HG03565 (cell line): Measurements from ENCODE around the gene CCDC12.

Source experiments
- ATAC-seq: cut with Tn5 transposase; IDR thresholded peaks from one replicate; pipeline ENCODE4 v1.9.1; 2021; ENCODE audit warnings: mild to moderate bottlenecking, moderate library complexity; ENCODE audit not compliant: unreplicated experiment

Gene CCDC12

DNA sequence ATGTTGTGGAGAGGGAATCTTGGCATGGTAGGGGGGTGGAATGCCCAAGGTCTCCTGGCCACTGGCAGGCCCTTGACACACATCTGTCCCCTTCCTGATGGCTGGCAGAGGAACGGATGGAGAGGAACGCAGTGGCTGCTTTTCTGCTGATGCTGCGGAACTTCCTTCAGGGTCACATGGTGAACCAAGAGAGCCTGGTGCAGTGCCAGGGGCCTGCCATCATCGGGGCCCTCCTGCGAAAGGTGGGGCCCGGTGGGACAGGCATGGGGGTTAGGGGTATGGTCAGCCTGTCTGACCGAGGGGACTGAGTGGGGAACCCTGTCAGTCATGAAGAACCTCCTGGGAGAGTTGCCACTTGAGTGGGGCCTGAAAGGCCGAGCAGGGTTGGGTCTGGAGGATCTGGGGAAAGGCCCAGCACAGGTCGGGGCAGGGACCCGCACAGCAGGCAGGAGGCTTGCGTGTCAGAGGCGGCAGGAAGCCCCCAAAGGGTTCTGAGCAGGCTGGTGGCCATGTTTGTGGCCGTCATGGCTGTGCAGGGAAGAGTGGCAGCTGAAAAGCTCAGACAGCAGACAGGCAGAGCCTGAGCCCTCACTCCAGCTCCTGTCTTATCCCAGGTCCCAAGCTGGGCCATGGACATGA is 21.0 kb upstream of the CCDC12 start:
- ATAC-seq: no peak

DNA sequence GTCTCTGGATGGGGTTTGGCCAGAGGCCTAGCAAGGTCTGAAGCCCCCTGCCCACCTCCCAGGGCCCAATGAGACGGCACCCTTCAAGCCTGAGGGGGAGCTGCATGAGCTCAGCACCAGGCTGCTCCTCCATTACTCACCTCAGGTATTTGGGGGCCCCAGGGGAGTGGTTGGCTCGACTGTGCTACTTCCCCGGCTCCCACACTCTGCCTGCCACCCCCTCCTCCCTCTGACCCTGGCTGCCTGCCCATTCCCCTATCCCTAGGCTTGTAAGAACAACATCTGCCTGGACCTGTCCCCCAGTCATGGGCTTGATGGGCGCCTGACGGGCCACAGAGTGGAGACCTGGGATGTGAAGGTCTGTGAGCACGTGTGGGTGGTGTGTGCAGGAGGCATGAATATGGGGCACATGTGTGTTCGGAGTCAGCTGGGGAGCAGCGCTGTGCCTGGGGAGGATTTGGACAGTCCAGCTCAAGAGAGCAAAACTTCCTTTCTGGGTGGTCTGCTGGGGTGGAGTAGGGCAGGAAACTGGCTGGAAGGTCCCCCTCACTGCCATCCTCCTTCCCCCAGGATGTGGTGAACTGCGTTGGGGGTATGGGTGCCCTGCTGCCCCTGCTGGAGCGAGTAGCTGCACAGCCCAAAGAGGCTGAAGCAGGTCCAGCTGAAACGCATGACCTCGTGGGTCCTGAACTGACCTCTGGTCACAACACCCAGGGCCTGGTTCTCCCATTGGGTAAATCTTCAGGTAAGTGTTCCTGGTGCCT is 20.3 kb upstream of the CCDC12 start:
- ATAC-seq: no peak

DNA sequence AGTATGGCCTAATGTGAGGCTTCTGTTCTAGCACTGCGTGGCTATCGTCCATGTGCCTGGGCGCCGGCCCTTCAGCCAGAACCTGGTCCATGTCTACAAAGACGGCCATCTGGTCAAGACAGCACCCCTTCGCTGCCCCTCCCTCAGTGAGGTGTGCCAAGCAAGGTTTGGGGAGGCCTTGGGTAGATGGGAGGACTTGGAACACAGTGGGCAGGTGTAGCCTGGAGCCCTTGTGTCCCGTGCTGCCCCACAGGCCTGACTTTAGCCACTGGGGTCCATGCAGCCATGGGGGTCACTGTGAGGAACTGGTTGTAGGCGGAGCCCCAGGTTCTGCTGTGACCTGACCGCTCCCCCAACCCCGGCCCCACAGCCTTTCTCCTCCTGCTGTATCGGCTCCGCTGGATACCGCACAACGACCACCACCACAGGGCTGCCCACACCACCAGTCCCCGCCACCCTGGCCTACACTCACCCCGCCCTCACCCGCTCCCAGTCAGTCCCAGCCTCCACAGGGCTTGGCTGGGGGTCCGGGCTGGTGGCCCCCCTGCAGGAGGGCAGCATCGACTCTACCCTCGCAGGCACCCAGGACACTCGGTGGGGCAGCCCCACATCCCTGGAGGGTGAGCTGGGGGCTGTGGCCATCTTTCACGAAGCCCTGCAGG is 19.5 kb upstream of the CCDC12 start:
- ATAC-seq: no peak

DNA sequence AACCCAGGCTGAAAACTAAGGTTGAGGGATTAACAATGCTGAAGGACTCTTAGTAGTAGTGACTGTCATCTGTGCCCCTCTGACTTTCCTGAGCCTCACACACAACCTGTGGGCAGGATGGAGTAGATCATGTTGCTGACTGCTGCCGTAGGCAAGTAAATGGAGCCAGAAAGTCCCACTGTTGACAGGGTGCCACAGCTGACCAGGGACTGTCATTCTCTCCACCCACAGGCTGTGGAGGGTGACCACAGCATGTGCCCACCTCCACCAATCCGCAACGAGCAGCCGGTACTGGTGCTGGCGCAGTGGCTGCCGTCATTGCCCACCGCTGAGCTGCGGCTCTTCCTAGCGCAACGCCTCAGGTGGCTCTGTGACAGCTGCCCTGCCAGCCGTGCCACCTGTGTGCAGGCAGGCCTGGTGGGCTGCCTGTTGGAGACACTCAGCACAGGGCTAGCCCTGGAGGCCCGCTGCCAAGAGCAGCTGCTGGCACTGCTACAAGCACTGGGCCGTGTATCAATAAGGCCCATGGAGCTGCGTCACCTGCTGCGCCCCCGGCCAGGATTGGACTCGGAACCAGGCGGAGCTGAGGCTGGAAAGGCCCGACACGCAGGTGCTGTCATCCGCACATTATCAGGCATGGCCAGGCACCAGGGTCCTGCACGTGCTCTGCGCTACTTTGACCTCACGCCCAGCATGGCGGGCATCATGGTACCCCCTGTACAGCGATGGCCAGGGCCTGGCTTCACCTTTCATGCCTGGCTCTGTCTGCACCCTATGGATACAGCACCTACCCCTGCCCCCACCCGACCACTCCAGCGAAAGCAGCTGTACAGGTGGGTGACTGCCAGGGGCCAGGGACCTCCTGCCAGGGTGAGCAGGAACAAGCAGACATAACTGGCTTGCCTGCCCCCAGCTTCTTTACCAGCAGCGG is 18.5 kb upstream of the CCDC12 start:
- ATAC-seq: no peak

DNA sequence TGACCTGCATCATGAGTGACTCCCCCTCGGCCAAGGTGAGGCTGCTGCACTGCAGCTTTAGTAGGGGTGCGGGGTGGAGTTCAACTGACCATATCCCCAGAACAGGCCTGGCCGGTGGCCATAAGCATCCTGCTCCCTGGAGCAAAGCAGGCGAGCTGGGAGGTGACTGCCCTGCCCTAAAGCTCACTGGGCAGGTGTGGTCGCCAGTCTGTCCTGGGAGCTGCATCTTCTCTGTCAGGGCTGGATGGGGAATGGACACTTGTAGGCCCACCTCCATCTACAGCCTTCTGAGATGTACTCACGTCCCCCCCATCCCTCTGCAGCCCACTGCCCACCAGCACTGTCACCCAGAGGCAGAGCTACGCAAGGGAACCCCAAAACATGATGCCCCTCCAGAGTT is 17.4 kb upstream of the CCDC12 start:
- ATAC-seq: no peak

DNA sequence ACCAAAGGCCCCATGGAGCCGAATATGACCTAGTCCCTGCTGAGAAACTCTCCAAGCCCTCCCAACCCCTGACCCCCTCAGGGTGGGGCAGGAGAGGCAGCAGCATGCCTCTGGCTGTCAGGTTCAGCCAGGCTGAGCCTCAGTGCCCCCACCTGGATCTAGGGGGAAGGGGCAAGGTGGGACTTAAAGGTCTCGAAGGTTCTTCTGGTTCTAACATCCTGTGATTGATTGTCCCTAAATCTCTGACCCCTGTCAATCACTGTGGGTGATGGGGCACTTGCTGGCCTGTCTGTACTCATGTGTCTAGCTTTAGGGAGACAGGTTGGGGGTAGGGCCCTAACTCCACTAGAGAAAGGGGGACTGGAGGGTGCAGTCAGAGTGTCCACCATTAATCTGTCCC is 16.7 kb upstream of the CCDC12 start:
- no peak for ATAC-seq

DNA sequence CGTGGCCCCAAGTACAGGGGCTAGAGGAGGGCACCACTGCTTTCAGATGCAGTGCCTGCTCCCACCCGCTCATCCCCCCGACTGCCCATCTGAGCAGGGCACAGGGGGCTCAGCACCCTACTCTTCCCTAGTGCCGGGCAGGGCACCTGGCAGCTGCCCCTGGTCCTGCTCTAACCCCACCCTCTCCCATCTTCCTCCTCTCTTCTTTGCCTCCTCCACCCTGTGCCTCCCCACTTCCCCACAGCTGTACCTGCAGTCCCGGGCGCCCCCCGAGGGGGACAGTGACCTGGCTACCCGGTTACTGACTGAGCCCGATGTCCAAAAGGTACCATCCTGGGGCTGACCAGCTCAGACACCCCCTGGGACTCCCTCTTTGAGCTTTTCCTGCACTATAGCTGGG is 15.7 kb upstream of the CCDC12 start:
- ATAC-seq: no peak

DNA sequence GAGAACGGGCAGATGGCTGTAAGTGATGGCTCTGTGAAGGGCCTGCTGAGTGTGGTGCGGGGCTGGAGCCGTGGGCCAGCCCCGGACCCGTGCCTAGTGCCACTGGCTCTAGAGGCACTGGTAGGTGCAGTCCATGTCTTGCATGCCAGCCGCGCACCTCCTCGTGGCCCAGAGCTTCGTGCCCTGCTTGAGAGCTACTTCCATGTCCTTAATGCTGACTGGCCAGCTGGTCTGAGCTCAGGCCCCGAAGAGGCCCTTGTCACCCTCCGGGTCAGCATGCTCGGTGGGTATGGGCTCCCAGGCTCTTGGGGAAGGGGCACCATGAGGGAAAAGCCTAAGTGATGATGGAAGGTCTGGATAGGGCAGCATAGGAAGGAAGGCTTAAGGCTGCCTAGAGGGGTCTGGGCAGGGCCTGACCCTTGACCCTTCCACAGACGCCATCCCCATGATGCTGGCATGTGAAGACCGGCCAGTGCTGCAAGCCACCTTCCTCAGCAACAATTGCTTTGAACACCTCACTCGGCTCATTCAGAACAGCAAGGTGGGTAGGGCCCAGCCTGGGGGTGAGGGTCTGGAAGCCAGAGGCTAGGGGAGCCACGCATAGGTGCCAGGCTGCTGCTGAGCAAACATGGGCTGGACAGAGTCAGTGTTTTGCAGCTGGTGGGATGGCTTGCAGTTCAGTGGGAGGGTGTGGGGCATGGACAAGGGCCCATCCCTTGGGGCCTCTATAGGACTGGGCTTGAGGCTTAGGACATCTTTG is 15.0 kb upstream of the CCDC12 start:
- no peak for ATAC-seq

DNA sequence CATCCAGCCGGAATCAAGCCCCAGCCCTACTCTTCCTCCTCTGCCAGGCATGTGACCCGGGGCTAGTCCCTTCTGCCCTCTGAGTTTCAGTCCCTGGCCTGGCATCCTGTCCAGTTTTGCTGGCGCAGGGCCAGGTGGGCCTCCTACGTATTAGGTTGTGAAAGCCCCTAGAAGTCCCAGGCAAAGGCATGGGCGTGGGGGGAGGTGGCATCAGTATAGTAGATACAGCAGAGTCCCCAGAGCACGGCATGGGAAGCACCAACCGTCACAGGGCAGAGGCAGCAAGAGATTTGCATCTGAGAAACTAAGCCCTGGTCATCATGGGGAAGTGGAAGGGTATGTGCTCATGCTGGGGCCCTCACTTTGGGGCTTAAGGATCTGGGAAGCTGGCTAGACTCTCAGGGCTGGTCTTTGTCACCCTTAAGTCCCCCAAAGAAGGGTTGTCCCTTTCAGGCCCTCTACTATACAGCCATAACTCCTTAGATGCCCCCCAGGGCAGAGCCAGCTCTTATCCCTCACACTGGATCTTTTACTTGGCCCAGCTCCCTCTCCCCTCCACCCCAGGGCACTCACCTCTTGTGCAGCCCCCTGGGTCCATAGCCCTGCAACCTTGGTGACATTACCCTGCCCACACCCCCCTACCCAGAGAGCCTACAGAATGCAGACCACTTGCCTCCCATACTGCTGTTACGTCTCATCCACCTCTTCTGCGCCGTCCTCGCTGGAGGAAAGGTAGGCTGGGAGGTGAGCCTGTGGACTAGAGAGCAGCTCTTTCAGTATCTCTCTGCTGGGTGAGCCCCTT is 14.2 kb upstream of the CCDC12 start:
- no peak for ATAC-seq

DNA sequence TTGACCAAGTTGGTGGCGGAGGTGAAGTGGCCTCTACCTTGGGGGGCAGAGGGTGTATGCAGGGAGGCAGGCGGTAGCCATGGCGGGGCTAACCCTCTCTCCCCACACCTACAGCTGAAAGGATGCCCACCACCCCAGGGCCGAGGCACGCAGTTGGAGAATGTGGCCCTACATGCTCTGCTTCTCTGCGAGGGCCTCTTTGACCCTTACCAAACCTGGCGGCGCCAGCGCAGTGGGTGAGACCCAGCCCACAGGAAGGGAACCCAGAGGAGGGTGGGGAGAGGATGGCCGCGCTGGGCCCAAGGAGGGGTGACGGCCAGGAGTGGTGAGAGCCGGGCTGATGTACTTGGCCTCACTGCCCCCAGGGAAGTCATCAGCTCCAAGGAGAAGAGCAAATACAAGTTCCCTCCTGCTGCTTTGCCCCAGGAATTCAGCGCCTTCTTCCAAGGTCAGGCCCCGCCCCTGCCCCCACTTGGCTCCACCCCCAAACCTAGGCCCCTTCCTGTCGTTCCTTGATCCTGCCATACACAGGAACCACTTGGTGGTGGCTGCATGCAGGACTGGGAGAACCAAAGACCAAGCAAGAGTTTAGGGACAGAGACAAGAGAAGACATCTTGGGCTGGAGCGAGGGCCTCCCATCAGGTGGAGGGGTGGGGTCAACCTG is 12.7 kb upstream of the CCDC12 start:
- ATAC-seq: no peak

DNA sequence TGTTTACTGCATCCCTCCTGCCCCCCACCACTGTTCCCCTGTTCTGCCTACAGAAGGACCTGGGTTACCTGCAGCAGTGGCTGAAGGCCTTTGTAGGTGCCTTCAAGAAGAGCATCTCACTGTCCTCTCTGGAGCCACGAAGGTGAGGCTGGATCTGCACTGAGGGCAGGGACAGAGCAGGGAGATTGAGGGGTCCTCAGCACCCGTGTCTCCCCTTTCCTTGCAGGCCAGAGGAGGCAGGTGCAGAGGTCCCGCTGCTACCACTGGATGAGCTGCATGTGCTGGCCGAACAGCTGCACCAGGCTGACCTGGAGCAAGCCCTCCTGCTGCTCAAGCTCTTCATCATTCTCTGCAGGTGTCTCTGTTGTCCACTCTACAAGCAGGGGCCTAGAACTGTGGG is 12.1 kb upstream of the CCDC12 start:
- ATAC-seq: no peak

DNA sequence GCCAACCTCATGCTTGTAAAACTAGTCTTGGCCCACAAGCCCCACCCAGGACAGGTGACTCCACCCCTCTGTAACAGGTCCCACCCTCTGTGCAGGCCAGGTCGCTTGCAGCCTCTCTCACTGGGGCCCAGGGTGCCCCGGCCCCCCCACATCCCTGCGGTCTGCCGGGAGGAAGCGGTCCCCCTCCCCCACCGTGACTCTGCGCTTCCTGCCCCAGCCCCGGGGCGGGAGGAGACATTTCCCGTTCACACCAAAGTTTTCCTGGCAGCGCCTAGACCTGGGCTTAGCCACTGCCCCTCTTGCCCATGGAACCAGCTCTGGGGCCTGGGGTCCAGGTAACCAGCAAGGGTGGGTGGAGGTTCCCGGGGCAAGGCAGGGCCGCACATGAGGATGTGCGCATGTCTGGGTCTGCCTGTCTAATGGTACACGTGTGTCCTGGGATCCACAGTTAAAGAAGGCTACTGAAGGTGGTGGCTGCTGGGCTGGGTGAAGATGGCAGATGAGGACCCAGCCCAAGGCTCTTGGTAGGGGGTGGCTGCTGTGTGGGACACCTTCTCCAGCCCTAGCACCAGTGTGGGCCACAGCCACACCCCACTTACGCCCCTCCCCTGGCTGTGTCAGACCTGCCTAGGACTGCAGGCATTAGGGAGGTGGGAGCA is 11.3 kb upstream of the CCDC12 start:
- ATAC-seq: peak; percentile 58

DNA sequence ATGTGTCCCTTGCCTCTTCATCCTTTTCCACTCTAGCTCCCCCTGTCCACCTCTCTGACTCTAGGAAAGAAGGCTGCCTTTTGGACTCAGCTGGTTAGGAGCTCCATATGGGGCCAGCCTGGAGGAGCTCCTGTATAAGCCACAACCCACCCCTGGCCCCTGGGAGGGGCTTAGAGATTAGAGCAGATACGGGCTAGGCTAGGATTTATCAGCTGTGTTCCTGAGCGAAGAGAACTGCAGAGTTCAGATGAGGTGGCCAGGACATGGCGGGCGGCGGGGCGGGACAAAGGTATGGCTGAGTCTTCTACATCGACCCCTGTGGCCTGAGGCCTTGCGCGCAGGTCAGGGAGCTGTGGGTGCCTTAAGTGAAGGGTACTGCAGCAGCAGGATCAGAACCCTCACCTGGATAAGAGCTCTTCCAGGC is 10.8 kb upstream of the CCDC12 start:
- ATAC-seq: peak; percentile 3

DNA sequence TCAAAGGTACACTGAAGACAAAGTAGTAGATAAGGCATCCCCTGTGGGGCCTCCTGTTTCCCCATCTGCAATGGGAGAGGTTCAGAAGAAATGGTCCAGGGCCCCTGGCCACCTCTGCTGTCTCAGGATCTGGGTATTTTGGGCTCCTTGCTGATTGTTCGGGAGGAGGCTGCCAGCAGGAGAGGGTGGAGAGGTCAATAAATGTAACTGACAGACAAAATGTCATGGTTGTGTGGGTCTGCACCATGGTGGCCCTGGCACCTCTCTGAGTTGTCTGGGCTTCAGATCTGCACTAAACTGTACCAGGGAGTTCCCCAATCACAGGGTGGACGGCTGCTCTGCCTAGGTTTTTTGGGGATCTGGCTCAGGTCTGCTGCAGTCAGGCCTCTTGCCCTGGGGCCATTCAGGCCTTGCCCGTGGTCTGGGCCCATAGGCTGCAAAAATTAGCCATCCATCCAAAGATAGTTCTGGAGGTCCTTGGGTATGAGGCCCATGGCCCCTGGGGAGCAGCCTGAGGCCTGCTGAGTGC is 10.3 kb upstream of the CCDC12 start:
- no peak for ATAC-seq

DNA sequence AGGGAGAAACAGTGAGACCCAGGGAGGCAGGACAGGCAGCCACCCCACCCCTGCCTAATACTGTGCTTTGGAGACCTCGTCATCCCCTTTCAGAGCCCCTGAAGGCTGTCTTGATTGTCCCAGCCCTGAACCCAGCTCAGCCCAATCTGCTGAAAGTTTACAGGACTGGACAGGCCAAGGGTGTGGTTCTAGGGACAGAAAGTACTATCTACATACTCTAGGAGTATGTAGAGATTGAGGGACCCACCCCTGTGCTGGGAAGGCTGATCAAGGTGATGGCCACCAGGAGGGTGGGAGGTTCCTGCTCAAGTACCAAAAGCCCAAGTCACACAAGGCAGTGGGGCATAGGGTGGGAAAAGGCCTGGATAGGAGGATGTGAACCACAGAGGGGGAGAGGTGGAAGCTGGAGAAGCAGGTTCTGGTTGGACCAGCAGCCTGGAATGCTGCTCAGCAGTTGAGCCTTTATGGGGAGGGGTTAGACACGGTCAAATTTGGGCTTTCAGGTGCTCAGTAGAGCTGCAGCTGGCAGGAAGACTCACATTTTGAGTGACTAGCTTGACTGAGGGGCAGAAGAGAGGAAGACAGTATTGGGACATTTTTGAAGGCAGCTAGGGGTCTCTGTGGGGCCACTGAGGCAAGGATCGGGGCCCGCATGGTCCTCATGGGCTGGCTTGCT is 9.6 kb upstream of the CCDC12 start:
- ATAC-seq: no peak

DNA sequence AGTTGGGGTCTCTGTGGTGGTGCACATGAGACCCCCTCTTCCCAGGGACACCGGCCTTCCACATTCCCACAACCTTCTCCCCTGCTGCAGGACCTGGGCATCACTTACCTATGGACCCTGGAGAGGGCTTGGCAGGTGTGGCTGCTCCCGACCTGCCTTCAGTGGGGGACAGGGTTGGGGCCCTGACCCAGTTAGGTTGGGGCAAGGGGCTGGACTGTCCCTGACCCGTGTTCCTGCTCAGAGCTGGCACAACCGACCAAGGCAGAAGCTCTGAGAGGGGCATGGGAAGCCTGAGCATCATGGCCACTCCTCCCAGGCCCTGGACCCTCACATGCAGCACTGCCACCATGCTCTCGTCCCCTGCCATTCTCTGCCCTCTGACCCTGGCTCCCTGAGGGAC is 9.0 kb upstream of the CCDC12 start:
- no peak for ATAC-seq

DNA sequence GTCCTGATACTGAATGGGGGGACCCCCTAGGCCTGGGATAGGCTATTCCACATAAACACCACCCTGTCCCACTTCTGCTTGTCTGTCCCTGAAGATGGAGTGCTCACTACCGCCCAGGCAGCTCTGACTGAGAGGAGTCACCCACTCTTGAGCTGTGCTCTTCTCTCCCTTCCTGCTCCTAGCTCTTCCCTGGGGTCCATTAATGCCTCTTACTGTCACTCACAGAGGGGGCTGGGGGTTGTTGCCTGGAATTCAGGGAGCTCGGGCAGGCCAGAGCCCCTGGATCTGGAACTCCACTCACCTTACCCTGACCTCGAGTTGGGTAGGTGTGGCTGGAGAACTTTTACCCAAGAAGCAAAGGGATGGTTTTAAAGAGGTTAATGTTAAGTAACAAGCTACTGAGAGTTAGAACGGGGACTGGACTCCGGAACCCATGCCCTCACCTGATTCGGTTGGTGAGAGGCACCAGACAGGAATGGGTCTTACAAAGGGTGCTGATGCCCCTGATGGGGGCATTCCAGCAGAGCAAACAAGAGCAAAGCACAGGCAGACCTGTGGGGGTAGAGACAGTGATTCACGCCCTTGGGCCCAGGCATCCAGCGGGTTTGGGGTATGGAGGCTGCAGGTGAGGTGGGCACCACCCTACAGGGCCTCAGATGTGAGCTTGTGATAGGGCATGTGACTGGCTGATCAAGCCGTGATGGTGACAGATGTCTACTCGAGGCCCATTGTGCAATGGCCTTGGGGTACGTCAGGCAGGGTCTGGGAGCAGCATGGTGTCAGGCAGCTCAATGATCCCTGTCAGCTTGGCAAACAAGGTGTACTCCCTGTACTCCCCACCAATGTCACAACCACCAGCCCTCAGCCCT is 8.3 kb upstream of the CCDC12 start:
- ATAC-seq: no peak
